Stimulated activated CD4-positive, alpha-beta T cell treated with anti-CD3 and anti-CD28 coated beads, Interleukin-12 subunit alpha, Interleukin-12 subunit beta, amount 100 ng/mL, for 4 hours (primary cell): ENCODE data around the gene AGBL1.
"Not testable (repeated sequence)": the region's sequence is repeated elsewhere in the genome, so short reads cannot be mapped to it uniquely, and the experiment has no call there.

Experiments
- DNase-seq: peaks from one replicate; pipeline ENCODE4 v3.0.0-alpha.2; 2020

AGBL1 gene

DNA sequence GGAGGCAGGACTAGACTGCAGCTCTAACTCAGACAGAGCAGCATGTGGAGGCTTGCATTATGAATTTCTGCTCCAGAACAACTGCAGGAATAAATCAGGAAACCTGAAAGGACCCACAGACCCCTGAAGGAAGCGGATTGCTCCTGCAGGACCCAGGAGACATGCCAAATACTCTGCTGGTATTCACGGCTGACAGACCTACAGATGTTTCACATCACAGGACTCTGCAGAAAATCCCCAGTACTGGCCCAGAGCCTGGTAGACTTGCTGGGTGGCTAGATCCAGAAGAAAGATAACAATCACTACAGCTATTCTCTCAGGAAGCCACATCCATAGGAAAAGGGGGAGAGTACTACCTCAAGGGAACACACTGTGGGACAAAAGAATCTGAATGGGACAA is 942.1 kb downstream of the AGBL1 start:
- DNase-seq, result no peak

DNA sequence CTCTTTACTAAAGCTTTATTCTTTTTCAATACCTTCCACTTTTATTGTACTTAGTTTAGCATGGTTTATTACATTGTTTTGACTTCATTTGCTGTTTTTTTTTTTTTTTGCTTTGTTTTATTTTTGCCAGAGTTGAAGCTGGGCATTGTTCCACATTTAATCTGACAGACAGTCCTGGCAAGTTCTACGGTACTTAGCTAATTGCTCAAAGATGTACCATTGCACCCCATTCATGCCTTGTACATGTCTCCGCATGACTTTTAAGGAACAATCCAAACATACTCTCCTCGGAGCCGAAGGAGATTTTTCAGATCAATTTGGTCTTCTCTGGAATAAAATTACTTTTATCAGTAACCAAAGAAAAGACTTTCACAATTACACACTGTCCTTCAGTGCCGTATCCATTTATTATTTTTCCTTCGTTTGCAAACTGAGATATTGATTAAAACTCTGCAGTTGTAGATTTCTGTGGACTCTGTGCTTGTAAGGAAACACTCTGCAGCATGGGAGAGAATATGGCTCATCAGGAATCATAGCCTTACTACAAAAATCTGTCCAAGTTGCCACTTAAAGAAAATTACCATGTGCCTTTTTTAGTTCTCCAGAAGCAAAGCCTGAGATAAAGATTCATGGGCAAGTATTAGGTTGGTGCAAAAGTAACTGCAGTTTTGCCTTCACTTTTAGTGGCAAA is 952.0 kb downstream of the AGBL1 start:
- no peak for DNase-seq

DNA sequence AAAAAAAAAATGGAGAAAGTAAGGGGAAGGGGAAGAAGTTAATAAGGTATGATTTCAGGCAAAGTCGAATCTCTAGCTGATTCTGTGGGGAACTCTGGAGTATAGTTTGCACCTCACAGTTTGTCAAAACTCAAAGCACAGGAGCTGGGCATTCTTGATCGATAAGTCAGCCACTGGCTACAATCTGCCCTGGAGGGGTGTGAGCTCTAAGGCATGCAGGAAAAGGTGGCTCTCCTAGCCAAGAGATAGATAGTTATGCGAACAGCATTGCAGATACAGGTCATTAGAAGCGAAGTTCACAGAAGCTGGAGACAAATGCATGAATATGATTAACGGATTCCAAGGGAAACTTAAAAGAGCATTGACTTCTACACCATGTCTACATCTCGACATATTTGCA is 952.6 kb downstream of the AGBL1 start:
- no peak for DNase-seq

DNA sequence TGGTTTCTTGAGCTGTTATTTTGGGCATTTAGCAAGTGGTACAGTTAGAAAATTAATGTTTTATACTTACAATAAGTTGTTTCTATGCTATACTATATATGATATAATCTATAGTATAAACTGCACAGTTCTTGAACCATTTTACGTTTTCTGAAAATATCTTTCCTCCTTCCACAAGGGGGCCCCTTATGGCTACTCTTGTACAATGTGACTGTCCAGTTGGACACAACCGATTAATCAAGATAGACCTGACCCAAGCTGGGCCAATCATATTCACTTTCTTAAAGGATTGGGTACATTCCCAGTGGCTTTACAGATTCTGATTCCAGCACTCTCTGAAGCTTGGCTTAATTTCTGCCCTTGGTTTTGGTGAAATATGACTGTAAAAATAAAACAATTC is 953.4 kb downstream of the AGBL1 start:
- no peak for DNase-seq

DNA sequence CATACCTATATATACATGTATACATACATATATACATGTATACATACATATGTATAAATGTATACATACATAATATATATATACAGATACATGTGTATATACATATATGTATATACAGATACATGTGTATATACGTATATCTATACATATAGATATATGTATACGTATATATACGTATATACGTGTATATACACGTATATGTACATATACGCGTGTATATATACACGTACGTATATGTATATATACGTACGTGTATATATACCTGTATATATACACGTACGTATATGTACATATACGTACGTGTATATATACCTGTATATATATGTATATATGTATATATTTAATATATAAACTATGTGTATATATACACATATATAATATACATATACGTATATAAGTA is 955.2 kb downstream of the AGBL1 start:
- DNase-seq, result no peak

DNA sequence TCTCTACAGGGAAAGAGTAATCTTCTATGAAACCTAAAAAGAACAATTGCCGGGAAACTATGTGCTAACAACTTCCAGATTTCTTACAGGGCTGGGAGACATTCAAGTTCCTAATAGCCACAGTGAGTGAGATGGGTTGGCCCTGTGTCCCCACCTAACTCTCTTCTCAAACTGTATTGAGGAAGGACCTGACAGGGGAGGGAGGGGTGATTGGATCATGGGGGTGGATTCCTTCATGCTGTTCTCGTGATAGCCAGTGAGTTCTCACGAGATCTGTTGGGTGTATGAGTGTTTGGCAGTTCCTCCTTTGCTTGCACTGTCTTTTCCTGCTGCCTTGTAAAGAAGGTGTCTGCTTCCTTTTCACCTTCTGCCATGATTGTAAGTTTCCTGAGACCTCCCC is 958.7 kb downstream of the AGBL1 start:
- DNase-seq, result no peak

DNA sequence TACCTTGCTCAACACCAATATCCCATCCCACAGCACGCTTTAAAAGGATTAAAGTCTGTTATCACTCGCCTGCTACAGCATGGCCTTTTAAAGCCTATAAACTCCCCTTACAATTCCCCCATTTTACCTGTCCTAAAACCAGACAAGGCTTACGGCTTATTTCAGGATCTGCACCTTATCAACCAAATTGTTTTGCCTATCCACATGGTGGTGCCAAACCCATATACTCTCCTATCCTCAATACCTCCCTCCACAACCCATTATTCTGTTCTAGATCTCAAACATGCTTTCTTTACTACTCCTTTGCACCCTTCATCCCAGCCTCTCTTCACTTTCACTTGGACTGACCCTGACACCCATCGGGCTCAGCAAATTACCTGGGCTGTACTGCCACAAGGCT is 962.9 kb downstream of the AGBL1 start:
- not testable (repeated sequence) for DNase-seq

DNA sequence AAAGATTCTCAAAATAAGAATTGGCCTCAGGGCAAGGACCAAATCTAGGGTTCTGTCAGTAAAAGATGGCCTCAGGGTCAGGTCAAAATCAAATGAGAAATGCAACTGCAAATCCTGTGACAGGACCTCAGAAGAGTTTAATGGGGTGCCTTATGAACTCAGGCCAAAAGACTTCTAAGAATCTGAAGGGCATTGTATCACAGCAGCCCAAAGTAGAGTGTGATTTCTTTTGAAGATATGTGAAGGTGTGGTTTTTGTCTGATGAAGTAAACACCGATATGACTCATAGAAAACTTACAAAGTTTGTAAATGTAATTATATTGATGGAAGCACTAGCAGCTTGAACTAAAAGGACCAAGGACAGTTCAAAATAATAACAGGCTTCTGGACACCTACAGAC is 966.1 kb downstream of the AGBL1 start:
- DNase-seq, result no peak

DNA sequence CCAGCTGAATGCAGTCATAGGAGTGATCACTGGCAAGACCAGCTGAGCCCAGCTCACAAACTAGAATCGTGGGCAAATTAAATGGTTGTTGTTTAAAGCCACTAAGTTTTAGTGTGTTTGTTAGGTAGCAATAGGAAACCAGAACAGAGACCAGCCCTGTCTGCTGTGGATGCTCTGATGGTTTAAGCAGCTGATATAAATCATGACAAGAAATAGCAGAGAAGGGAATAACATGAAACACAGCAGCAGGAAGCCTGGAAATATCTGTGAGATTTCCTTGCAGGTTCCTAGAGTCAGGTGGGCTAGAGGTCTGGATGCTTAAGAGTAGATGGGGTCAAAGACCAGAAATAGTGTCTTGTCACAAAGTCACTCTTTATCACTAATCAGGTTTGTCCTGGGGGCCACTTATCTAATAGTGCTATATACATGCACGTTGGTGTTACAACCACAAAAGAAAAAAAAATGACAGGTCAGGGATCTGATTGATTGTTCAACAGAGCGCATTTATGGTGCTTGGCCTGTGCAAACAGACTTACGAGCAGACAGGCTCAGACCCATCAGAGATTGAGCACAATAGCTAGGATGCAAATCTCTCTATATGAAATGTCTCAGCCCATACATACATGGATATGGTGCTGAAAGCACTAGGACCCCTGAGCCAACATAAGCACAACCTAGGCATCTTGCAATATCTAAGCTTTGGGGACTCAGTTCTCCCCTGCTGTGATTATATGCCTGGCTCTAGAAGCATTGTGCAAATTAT is 967.7 kb downstream of the AGBL1 start:
- no peak for DNase-seq
